HG03521 (cell line): ENCODE data around the gene GDPD2.
"Not testable (repeated sequence)": the region's sequence is repeated elsewhere in the genome, so short reads cannot be mapped to it uniquely, and the experiment has no call there.

ENCODE experiments used
- ATAC-seq: cut with Tn5 transposase; IDR thresholded peaks from one replicate; pipeline ENCODE4 v1.9.1; 2021; ENCODE audit warnings: mild to moderate bottlenecking, moderate library complexity; ENCODE audit not compliant: unreplicated experiment

GDPD2 gene

GRCh38 chrX:70422851-70423341, at the start of gene GDPD2:
Gene GDPD2 (plus strand): TSS chrX:70423314. CDS start chrX:70424985, 1,671 bp downstream.
- ATAC-seq: no peak

GRCh38 chrX:70386235-70386634, 36.9 kb upstream of the GDPD2 start:
- no peak for ATAC-seq

- no peak for ATAC-seq
Observed at GRCh38 chrX:70398899-70399298, 24.2 kb upstream of the GDPD2 start.

DNA sequence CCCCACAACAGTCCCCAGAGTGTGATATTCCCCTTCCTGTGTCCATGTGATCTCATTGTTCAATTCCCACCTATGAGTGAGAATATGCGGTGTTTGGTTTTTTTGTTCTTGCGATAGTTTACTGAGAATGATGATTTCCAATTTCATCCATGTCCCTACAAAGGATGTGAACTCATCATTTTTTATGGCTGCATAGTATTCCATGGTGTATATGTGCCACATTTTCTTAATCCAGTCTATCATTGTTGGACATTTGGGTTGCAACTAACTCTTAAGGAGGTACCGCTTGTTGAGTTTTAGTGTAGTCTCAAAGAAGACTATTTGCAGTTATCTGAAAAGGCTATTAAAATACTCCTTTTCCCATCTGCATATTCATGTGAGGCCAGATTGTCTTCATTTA, 22.9 kb upstream of the GDPD2 start:
- ATAC-seq: not testable (repeated sequence)

GRCh38 chrX:70402721-70403120, 20.4 kb upstream of the GDPD2 start:
- ATAC-seq: no peak

GRCh38 chrX:70405003-70405402, 18.1 kb upstream of the GDPD2 start:
- ATAC-seq: no peak

DNA sequence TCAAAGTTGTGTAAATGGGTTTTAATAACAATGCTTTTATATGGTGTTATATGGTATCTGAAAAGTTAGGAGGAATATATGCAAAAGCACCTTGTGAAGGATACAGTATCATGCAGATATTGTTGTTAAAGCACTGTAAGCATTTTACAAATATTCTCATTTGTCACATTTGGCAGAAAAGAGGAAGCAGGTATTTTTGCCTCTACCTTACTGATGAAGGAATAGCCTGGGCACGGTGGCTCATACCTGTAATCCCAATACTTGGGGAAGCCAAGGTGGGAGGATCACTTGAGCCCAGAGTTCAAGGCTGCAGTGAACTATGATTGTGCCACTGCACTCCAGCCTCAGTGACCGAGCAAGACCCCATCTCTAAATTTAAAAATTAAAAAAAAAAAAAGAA, 12.2 kb upstream of the GDPD2 start:
- ATAC-seq: no peak

GRCh38 chrX:70411475-70411874, 11.6 kb upstream of the GDPD2 start:
- ATAC-seq: no peak

DNA sequence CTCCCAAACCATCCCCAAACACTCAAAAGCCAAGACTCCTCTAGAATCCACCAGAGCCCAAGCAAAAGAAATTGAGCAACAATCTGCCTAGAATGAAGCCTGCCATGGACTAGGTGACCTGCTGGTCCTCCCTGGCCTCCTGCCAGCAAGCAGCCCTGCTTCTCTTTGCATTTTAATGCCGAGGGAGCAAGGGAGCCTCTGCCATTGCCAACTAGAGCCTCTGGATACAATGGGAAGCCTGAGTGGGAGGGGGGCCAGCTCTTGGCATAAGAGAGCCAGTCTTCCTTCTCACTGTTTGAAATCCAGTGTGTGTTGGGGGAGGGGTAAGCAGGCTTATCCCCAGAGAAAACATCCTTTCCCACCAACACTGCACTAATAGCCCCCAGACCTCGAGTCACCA, 1.5 kb upstream of the GDPD2 start:
- no peak for ATAC-seq

DNA sequence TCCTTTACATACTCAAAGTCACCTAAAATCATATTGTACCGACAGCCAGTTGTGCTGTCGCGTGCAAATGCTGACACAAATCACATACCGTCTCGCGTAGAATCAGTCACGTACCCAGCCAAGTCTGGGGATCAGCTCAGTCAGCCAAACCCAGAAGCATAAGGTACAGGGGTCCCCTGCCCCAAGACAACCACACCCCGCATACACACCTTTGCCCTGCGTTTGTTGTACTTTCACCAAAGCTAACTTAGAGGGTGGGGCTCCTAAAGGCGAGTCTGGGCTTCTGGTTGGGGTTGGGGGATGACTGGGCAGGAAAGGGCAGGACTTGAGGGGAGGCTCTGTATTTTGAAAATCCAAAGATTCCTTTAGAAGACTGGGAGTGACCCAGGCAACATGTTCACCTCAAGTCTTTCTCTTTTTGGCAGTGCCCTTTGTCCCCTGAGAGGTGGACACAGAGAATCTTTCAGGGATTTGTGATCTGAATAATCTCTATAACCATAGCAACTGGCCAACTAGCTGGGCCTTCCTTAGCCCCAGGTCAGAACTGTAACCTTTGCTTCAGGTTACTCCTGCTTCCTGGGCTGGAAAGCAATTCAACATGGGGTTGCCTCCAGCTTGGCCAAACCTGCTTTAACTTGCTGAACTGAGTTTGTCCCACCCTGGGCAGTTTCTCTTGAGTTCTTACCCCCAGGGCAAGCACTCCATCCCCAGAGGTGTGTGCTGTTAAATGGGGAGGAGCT, 992 bp downstream of the GDPD2 start:
- no peak for ATAC-seq

- ATAC-seq: no peak
Observed at GRCh38 chrX:70424801-70425200, 1.7 kb downstream of the GDPD2 start.

DNA sequence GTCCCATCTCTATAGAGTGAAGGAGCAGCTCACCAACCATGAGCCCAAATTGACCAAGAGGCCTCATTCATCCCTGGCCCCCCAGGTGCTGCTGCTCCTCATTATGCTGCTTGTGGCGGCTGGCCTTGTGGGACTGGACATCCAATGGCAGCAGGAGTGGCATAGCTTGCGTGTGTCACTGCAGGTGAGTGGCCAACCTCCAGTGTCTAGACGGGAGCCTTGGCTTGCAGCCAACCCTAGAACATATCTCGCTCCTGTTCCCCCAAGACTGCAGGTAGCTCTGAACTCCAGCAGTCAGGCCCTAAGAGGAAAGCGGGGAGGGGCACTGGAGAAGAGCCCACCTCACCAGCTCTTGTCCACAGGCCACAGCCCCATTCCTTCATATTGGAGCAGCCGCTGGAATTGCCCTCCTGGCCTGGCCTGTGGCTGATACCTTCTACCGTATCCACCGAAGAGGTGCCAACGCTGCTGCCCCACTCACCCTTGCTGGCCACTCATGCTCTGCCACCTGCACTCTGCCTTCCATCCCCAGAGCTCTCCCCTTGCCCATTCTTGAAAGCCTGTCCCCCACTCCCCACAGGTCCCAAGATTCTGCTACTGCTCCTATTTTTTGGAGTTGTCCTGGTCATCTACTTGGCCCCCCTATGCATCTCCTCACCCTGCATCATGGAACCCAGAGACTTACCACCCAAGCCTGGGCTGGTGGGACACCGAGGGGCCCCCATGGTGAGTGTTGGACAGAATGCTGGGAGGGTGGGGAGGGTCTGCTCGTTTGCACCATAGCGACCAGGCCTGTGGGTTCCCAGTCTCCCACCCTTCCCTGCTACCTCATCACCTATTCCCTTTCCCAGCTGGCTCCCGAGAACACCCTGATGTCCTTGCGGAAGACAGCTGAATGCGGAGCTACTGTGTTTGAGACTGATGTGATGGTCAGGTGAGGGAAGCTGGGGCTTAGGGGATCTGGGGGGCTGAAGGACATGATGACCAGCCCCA, 3.5 kb downstream of the GDPD2 start:
- no peak for ATAC-seq

- ATAC-seq: no peak
Observed at GRCh38 chrX:70427365-70427764, 4.3 kb downstream of the GDPD2 start.

DNA sequence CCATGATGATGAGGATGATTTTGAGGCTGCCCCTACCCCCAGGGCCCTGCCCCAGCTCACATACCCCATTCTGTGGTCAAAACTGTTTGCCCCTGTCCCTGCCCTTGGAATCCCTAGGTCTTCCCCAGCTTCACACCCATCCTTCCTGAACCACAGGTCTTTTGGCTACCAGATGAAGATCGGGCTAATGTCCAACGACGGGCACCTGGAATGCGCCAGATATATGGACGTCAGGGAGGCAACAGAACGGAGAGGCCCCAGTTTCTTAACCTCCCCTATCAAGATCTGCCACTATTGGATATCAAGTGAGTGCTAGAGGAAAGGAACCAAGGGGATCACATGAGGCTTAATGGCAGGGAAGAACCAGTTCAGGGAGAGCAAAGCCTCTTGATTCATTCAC, 6.6 kb downstream of the GDPD2 start:
- ATAC-seq: no peak

DNA sequence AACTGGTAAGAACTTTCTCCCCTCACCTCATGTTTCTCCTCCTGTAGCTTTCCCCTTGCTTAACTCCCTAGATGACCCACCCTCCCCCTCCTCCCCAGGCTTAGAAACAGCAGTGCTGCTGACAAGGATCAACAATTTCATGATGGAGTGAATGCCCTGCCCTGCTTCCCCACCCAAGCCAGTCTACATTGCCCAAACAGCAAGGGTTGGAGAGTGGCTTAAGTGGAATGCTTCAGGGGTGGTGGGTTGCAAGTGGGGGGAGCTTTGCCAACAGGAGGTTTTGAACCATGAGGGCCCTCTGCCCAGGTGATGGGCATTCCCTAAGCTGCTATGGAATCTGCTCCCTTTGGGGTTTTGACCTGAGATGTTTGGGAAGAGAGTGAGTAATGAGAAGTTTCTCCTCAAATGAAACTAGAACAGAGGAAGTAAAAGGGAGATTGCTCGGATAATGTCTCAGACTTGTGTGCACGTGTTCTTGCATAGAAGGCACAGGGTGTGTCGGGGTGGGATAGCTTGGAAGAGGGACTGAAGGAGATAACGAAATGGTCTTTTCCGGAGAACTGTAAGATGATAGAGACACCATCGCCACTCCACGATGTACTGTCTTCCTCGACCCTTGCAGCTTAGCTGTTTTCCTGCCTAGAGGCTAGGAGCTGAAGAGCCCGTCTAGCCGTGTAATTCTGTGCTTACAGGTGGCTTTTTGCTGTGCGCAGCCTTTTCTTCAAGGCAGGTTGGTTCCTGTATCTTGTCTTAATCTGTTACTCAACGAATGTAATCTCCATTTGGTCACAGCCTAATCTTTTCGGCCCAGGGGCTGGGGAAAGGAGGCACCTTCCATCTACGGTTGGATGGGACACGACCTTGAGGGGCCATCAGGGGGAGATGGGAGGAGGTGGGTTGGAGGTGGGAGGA, 10.1 kb downstream of the GDPD2 start:
- no peak for ATAC-seq

DNA sequence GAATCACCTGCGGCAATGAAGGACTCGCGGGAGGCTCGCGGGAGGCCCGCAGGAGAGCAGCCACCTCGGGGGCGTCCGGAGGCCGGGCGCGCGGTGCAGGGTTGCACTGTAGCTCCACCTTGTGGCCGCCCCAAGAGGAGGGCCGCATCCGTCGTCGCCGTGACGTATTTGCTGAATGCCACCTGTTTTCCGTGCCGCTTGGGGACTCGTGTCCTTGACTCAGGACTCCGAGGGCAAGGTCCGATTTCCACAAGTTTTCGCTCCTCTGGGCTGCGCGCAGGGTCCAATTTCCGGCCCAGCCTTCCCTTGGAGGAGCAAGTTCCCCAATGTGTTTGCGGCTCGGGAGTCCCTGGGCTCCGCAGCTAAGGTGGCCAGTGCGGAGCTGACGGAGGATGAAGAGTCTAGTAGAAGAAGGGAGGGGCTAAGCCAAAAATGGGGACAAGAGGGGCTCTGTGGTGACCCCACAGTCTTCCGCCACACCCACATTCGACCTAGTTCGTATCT, 10.8 kb downstream of the GDPD2 start:
- ATAC-seq: peak; percentile 75

DNA sequence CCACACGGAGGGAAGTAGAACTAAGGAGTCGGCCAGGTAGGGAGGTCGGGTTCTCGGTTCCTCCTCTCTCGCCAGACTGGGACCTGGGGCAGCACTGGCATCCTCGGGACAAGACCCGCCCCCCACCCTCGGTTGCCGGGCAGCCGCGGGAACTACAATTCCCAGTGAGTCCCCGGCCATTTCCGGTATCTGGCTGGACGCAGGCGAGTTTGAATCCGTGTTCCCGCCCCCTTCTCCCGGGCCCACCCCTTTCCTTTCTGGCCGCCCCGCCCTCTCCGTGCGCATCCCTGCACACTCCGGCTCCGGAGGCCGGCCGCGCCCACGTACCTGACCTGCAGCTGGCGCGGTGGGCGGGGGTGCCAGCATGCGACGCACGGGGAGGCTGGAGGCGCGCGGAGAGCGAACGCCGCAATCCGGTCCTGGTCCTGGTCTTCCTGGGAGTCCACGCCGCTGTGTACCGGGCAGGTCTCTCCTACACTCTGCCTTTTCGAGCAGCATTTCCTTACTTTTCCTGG, 11.3 kb downstream of the GDPD2 start:
- peak; percentile 52 for ATAC-seq

DNA sequence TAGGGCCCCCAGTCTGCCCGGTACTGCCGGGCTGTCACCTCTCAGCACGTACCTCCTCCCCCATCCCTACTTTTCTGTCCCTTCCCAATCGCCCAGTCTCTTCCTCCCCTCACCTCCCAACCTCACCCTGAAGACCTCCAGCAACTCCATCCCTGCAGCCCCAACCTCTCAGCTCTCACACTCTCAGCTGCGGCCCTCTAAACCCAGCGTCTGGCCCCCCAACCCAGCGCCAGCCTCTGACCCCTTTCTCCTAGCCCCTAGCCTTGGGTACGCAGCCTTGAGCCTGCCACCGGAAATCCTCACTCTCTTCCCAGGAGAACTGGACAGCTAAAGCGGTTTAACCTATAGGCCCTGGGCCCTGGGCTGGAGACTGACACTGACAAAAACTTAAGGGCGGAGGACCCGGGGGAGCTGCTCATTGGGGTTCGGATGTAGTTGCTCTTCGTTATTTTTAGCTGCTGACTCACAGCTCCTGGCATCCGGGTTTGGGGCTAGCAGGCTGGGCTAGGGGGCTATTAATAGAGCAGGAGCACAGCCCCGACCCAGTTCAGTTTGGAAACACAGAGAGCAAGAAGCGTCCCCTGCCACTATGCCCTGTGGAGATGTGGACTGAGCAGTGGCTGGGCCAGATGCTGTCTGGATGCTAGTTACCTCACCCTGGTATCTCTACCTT, 11.9 kb downstream of the GDPD2 start:
- ATAC-seq: no peak

GRCh38 chrX:70436343-70436742, 13.2 kb downstream of the GDPD2 start:
- no peak for ATAC-seq

DNA sequence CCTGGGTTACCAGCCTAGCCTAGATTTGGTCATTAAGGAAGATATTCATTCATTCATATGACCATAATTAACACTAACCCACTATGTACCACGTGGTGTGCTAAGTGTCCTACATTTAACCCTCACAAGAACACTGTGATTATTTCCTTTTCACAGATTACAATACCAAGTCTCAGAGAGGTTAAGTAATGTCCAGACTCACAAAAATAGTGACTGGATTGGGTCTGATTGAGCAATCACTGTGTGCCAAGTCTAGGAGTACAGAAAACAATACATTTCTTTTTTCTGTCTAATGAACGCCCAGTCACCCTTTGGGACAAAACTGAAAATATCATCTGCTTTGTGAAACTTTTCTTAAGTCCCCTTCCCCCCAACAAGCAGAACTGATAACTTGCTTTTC, 13.9 kb downstream of the GDPD2 start:
- no peak for ATAC-seq
